ENCODE data around the gene PCDHGA12.
"Not testable (repeated sequence)": the region's sequence is repeated elsewhere in the genome, so short reads cannot be mapped to it uniquely, and the experiment has no call there.

The PCDHGA12 gene

GRCh38 chr5:141431286-141431685 lies 979 bp downstream of the PCDHGA12 start (continued):
- TF ChIP-seq ZNF280C (tag by site-specific recombination; IDR thresholded peaks at IDR 0.05) (no peak), ZNF148 (tag by site-specific recombination; IDR thresholded peaks at IDR 0.05; ENCODE audit: borderline replicate concordance) (no peak), EGR2 (tag by site-specific recombination; IDR thresholded peaks at IDR 0.05; ENCODE audit: low read depth) (no peak), SP7 (tag by site-specific recombination; IDR thresholded peaks at IDR 0.05) (no peak), SALL2 (tag by site-specific recombination; IDR thresholded peaks at IDR 0.05; ENCODE audit: borderline replicate concordance) (no peak), ZNF23 (tag by site-specific recombination; IDR thresholded peaks at IDR 0.05; ENCODE audit: borderline replicate concordance) (no peak), ZEB2 (tag by site-specific recombination; IDR thresholded peaks at IDR 0.05) (no peak), ZNF747 (tag by site-specific recombination; IDR thresholded peaks at IDR 0.05) (no peak), ZBTB1 (tag by site-specific recombination; IDR thresholded peaks at IDR 0.05) (no peak), ZNF292 (tag by site-specific recombination; IDR thresholded peaks at IDR 0.05; ENCODE audit: borderline replicate concordance, low read depth) (no peak), ZBTB44 (tag by site-specific recombination; IDR thresholded peaks at IDR 0.05) (no peak), SCRT1 (tag by site-specific recombination; IDR thresholded peaks at IDR 0.05; ENCODE audit: borderline replicate concordance) (no peak), ZNF37A (tag by site-specific recombination; IDR thresholded peaks at IDR 0.05) (no peak)

GRCh38 chr5:141432308-141432707 lies 2.0 kb downstream of the PCDHGA12 start:
- H3K27ac ChIP-seq (ENCODE audit: extremely low read depth, low read depth, low read length); H3K9me3 ChIP-seq (ENCODE audit: control insufficient read depth, insufficient read depth, low read depth, low read length); POLR2A ChIA-PET; H3K36me3 ChIP-seq (ENCODE audit: control insufficient read depth in 2 of 2, insufficient read depth in 1 of 2, low read length in 2 of 2); H3K4me1 ChIP-seq (ENCODE audit: control insufficient read depth, insufficient read depth, low read length); H3K4me3 ChIP-seq (ENCODE audit: low read depth, low read length): not testable (repeated sequence)
- CTCF ChIA-PET, result interaction anchor here (0.5 to 5.4 kb wide), 2 partner anchors 11 to 126 kb away, joined by 3 to 34 read pairs; partner anchors contain the start of gene PCDHGA11

GRCh38 chr5:141432726-141433125 lies 2.4 kb downstream of the PCDHGA12 start:
- H3K4me3 ChIP-seq (ENCODE audit: low read depth, low read length); H3K27ac ChIP-seq (ENCODE audit: extremely low read depth, low read depth, low read length); H3K4me1 ChIP-seq (ENCODE audit: control insufficient read depth, insufficient read depth, low read length); H3K36me3 ChIP-seq (ENCODE audit: control insufficient read depth in 2 of 2, insufficient read depth in 1 of 2, low read length in 2 of 2); H3K9me3 ChIP-seq (ENCODE audit: control insufficient read depth, insufficient read depth, low read depth, low read length); POLR2A ChIA-PET: not testable (repeated sequence)
- CTCF ChIA-PET, result interaction anchor here (5.4 kb wide), 1 partner anchor 125 kb away, joined by 34 read pairs; no protein-coding TSS in a partner anchor

GRCh38 chr5:141434006-141434405 lies 3.7 kb downstream of the PCDHGA12 start:
- no peaks in the 10 kb centered on the region for H3K4me1 ChIP-seq (ENCODE audit: control insufficient read depth, insufficient read depth, low read length)
- H3K27ac ChIP-seq (ENCODE audit: extremely low read depth, low read depth, low read length), result no peak overlapping the region
- ChIA-PET POLR2A (no interaction called here), CTCF (interaction anchor here (0.7 to 1.2 kb wide), 2 partner anchors 37 to 89 kb away, joined by 3 read pairs; no protein-coding TSS in a partner anchor)
- no peaks in the 10 kb centered on the region for H3K36me3 ChIP-seq (ENCODE audit: control insufficient read depth in 2 of 2, insufficient read depth in 1 of 2, low read length in 2 of 2)
- no peak overlapping the region for H3K4me3 ChIP-seq (ENCODE audit: low read depth, low read length)
- H3K9me3 ChIP-seq (ENCODE audit: control insufficient read depth, insufficient read depth, low read depth, low read length), result no peaks in the 10 kb centered on the region
- TF ChIP-seq ZNF362 (tag by site-specific recombination; IDR thresholded peaks at IDR 0.05) (no peak), ZSCAN5A (tag by site-specific recombination; IDR thresholded peaks at IDR 0.05) (no peak), ZNF416 (tag by site-specific recombination; IDR thresholded peaks at IDR 0.05) (no peak), ZSCAN30 (tag by site-specific recombination; IDR thresholded peaks at IDR 0.05) (no peak), ZBTB6 (tag by site-specific recombination; IDR thresholded peaks at IDR 0.05) (no peak), ZNF791 (tag by site-specific recombination; IDR thresholded peaks at IDR 0.05) (no peak)

Data from HEK293 (cell line).